ENCODE results near the gene FOXP1. TPM values are rescaled to one million over a fixed set of nuclear protein-coding genes. Genes with fewer than 3 reads are reported as not detected.
"Not testable (repeated sequence)": the region's sequence is repeated elsewhere in the genome, so short reads cannot be mapped to it uniquely, and the experiment has no call there.

Gene FOXP1
- total RNA-seq, 1 donor from 2014 or later, result 61.3 TPM

- intact Hi-C loops (cut with micrococcal nuclease), result no loop called here
These were observed 49.9 kb downstream of the FOXP1 start for GRCh38 chr3:71533588-71533987.

GRCh38 chr3:71532639-71533395, 50.7 kb downstream of the FOXP1 start:
- intact Hi-C loops (cut with micrococcal nuclease), result no loop called here

- intact Hi-C loops (cut with micrococcal nuclease), result no loop called here
These were observed 52.5 kb downstream of the FOXP1 start for GRCh38 chr3:71530903-71531530.

GRCh38 chr3:71528816-71529215, 54.7 kb downstream of the FOXP1 start:
- intact Hi-C loops (cut with micrococcal nuclease), result no loop called here

GRCh38 chr3:71526448-71526847, 57.1 kb downstream of the FOXP1 start:
- intact Hi-C loops (cut with micrococcal nuclease), result not testable (repeated sequence)

- intact Hi-C loops (cut with micrococcal nuclease), result no loop called here
These were observed 58.1 kb downstream of the FOXP1 start for GRCh38 chr3:71525391-71525790.

GRCh38 chr3:71524672-71525071, 58.9 kb downstream of the FOXP1 start:
- intact Hi-C loops (cut with micrococcal nuclease), result no loop called here

- intact Hi-C loops (cut with micrococcal nuclease), result no loop called here
These were observed 59.9 kb downstream of the FOXP1 start for GRCh38 chr3:71523628-71524027.

- intact Hi-C loops (cut with micrococcal nuclease), result no loop called here
These were observed 61.3 kb downstream of the FOXP1 start for GRCh38 chr3:71521940-71522876.

GRCh38 chr3:71521021-71521352, 62.5 kb downstream of the FOXP1 start:
- intact Hi-C loops (cut with micrococcal nuclease), result no loop called here

- intact Hi-C loops (cut with micrococcal nuclease), result no loop called here
These were observed 63.1 kb downstream of the FOXP1 start for GRCh38 chr3:71520161-71521020.

- intact Hi-C loops (cut with micrococcal nuclease), result no loop called here
These were observed 65.4 kb downstream of the FOXP1 start for GRCh38 chr3:71518089-71518488.

- intact Hi-C loops (cut with micrococcal nuclease), result no loop called here
These were observed 66.2 kb downstream of the FOXP1 start for GRCh38 chr3:71517271-71517791.

GRCh38 chr3:71515636-71516365, 67.7 kb downstream of the FOXP1 start:
- intact Hi-C loops (cut with micrococcal nuclease), result no loop called here

- intact Hi-C loops (cut with micrococcal nuclease), result loop anchor here (5.0 kb wide), 2 partner anchors 117 to 447 kb away; no protein-coding TSS in a partner anchor
These were observed 68.9 kb downstream of the FOXP1 start for GRCh38 chr3:71514621-71515020.

- intact Hi-C loops (cut with micrococcal nuclease), result loop anchor here (2.0 to 5.0 kb wide), 3 partner anchors 116 to 446 kb away; no protein-coding TSS in a partner anchor
These were observed 70.0 kb downstream of the FOXP1 start for GRCh38 chr3:71513515-71513914.

- intact Hi-C loops (cut with micrococcal nuclease), result loop anchor here (2.0 to 5.0 kb wide), 3 partner anchors 116 to 446 kb away; no protein-coding TSS in a partner anchor
These were observed 70.4 kb downstream of the FOXP1 start for GRCh38 chr3:71513081-71513480.

- intact Hi-C loops (cut with micrococcal nuclease), result loop anchor here (1.0 to 5.0 kb wide), 11 partner anchors 56 to 962 kb away; no protein-coding TSS in a partner anchor
These were observed 71.0 kb downstream of the FOXP1 start for GRCh38 chr3:71512544-71512943.

GRCh38 chr3:71512000-71512399, 71.5 kb downstream of the FOXP1 start:
- intact Hi-C loops (cut with micrococcal nuclease), result loop anchor here (1.0 to 5.0 kb wide), 11 partner anchors 56 to 962 kb away; no protein-coding TSS in a partner anchor

GRCh38 chr3:71511446-71511845, 72.1 kb downstream of the FOXP1 start:
- intact Hi-C loops (cut with micrococcal nuclease), result loop anchor here (5.0 kb wide), 2 partner anchors 114 to 444 kb away; no protein-coding TSS in a partner anchor

Data from T-helper 1 cell treated with Interleukin-12 subunit alpha and Interleukin-12 subunit beta and Interleukin-4 antibody, amounts not matched to agents 30 ng/mL and 1 ng/mL, for 36 hours (primary cell).